ENCODE measurements around the gene SYNJ2.
A peak's percentile ranks its signal among the peaks of the same experiment; 100 is the strongest.
"Not testable (repeated sequence)": the region's sequence is repeated elsewhere in the genome, so short reads cannot be mapped to it uniquely, and the experiment has no call there.

Gene SYNJ2

GRCh38 chr6:157981395-157982101 lies at the start of gene SYNJ2:
Gene SYNJ2 (plus strand): TSS chr6:157981863. CDS start chr6:157981962, 99 bp downstream.
- peak; percentile 26 for DNase-seq

GRCh38 chr6:157935786-157936185 lies 45.9 kb upstream of the SYNJ2 start:
- no peak for DNase-seq

- no peak for DNase-seq
These were observed 44.3 kb upstream of the SYNJ2 start for GRCh38 chr6:157937318-157937717.

- no peak for DNase-seq
These were observed 43.7 kb upstream of the SYNJ2 start for GRCh38 chr6:157937916-157938315.

GRCh38 chr6:157940375-157941036 lies 41.2 kb upstream of the SYNJ2 start:
- DNase-seq: not testable (repeated sequence)

- no peak for DNase-seq
These were observed 40.4 kb upstream of the SYNJ2 start for GRCh38 chr6:157941101-157941863.

GRCh38 chr6:157942351-157942750 lies 39.3 kb upstream of the SYNJ2 start:
- DNase-seq: no peak

- no peak for DNase-seq
These were observed 38.3 kb upstream of the SYNJ2 start for GRCh38 chr6:157943249-157943963.

GRCh38 chr6:157943964-157944283 lies 37.7 kb upstream of the SYNJ2 start:
- no peak for DNase-seq

- no peak for DNase-seq
These were observed 36.4 kb upstream of the SYNJ2 start for GRCh38 chr6:157944983-157945931.

GRCh38 chr6:157946053-157946617 lies 35.5 kb upstream of the SYNJ2 start:
- no peak for DNase-seq

- peak; percentile 40 for DNase-seq
These were observed 34.7 kb upstream of the SYNJ2 start for GRCh38 chr6:157946865-157947532.

GRCh38 chr6:157950899-157951298 lies 30.8 kb upstream of the SYNJ2 start:
- not testable (repeated sequence) for DNase-seq

GRCh38 chr6:157951828-157952227 lies 29.8 kb upstream of the SYNJ2 start:
- DNase-seq: no peak

GRCh38 chr6:157952861-157953351 lies 28.8 kb upstream of the SYNJ2 start:
- DNase-seq: no peak

- DNase-seq: no peak
These were observed 28.0 kb upstream of the SYNJ2 start for GRCh38 chr6:157953580-157954091.

- DNase-seq: peak; percentile 44
These were observed 27.2 kb upstream of the SYNJ2 start for GRCh38 chr6:157954150-157955117.

- DNase-seq: no peak
These were observed 26.0 kb upstream of the SYNJ2 start for GRCh38 chr6:157955675-157956074.

GRCh38 chr6:157956171-157956730 lies 25.4 kb upstream of the SYNJ2 start:
- DNase-seq: no peak
